Ovary (tissue), 3 donors: ENCODE measurements around the gene CDC42EP4.

Experiments
- CTCF ChIP-seq, 3 donors: fragments of 450-650 bp in 2 of 3; fragments of 200-600 bp in 1 of 3; IDR thresholded peaks; one replicate each; pipeline versions ENCODE4 v1.5.1 to v1.8.0; 2016 to 2022; ENCODE audit warnings: antibody characterized with exemption in 3 of 3, mild to moderate bottlenecking in 1 of 3
- POLR2A ChIP-seq: fragments of 450-650 bp; IDR thresholded peaks from one replicate; pipeline ENCODE4 v1.6.1; 2017; ENCODE audit warnings: antibody characterized with exemption, mild to moderate bottlenecking, moderate library complexity
- donor health status: DM: no; HTN: no; CAD: no.

- TF ChIP-seq CTCF (IDR thresholded peaks at IDR 0.05) (no peak), POLR2A (no peak)
Observed at GRCh38 chr17:73356561-73357170, 44.9 kb upstream of the CDC42EP4 start.
